GM12878 (cell line): ENCODE measurements around the gene SELENOH. TPM values are rescaled to one million over a fixed set of nuclear protein-coding genes. Genes with fewer than 3 reads are reported as not detected.
A peak's percentile ranks its signal among the peaks of the same experiment; 100 is the strongest.

Experiments used
- ATAC-seq: fragments of 200-7000 bp; cut with Tn5 transposase; 3 replicates; pipeline ENCODE4 v1.9.1; 2020; ENCODE audit warnings: mild to moderate bottlenecking, moderate library complexity
- BruUV-seq: library from RNA; stranded (reverse); fragments of 400-500 nt; replicated peaks from 2 replicates; lab custom pipeline; 2021; lab: Mats Ljungman, UMichigan
- CTCF ChIA-PET: fragments of 300-600 bp; sonication (Branson Sonifier 250); formaldehyde crosslinking; extraction: SDS; loops from one replicate; lab custom pipeline; 2021; ENCODE audit warnings: inconsistent platforms; lab: Yijun Ruan, JAX
- POLR2A ChIA-PET: fragments of 350-600 bp; formaldehyde crosslinking; extraction: SDS; loops from one replicate; lab custom pipeline; 2021; ENCODE audit warnings: inconsistent platforms; lab: Charles Lee
- RAD21 ChIA-PET: fragments of 300-600 bp; sonication (Branson Sonifier 250); formaldehyde crosslinking; loops from one replicate; lab custom pipeline; 2023; ENCODE audit warnings: antibody characterized with exemption; ENCODE audit not compliant: unreplicated experiment; lab: Charles Lee
- SMC1A ChIA-PET: fragments of 300-600 bp; sonication (Branson Sonifier 250); formaldehyde crosslinking; loops from one replicate; lab custom pipeline; 2023; ENCODE audit not compliant: unreplicated experiment, uncharacterized antibody; lab: Charles Lee
- DNase-seq: peaks from one replicate; pipeline ENCODE4 v3.0.0-alpha.2; 2011; ENCODE audit warnings: low read depth, low spot score
- FAIRE-seq: peaks from 3 replicates; lab custom pipeline; 2011; peaks lifted over from hg19 to GRCh38; lab: Jason Lieb, UNC
- H2AFZ ChIP-seq: 2 replicates; pipeline ENCODE4 v1.6.0; 2011; ENCODE audit warnings: low read depth, low read length, control low read depth; ENCODE audit not compliant: control insufficient read depth
- H3K27ac ChIP-seq: 2 replicates; pipeline ENCODE4 v1.5.1; 2011; ENCODE audit warnings: control low read depth; ENCODE audit not compliant: control insufficient read depth, insufficient read depth
- H3K27me3 ChIP-seq, 2 experiments: replicated peaks in 1 of 2; 2 replicates each; pipeline versions ENCODE4 v1.6.0 to v1.6.1; 2011; ENCODE audit warnings: low read length in 1 of 2; ENCODE audit not compliant: control insufficient read depth in 2 of 2, insufficient read depth in 2 of 2
- H3K36me3 ChIP-seq, 2 experiments: 2 replicates each; pipeline ENCODE4 v1.5.1; 2011; ENCODE audit warnings: low read length in 1 of 2; ENCODE audit not compliant: control insufficient read depth in 2 of 2, insufficient read depth in 2 of 2
- H3K4me1 ChIP-seq: 2 replicates; pipeline ENCODE4 v1.6.1; 2011; ENCODE audit warnings: mild to moderate bottlenecking, low read length, moderate library complexity, mixed read lengths; ENCODE audit not compliant: control insufficient read depth, insufficient read depth
- H3K4me2 ChIP-seq: 2 replicates; pipeline ENCODE4 v1.6.0; 2011; ENCODE audit warnings: control low read depth; ENCODE audit not compliant: control insufficient read depth, insufficient read depth
- H3K4me3 ChIP-seq: fragments of 200-600 bp; sonication (generic); 2 replicates; pipeline ENCODE4 v1.5.1; 2016
- H3K79me2 ChIP-seq: 2 replicates; pipeline ENCODE4 v1.6.0; 2011; ENCODE audit warnings: low read length; ENCODE audit not compliant: control insufficient read depth, insufficient read depth
- H3K9ac ChIP-seq: 2 replicates; pipeline ENCODE4 v1.8.0; 2011; ENCODE audit warnings: low read length, control low read depth, mixed read lengths; ENCODE audit not compliant: control insufficient read depth, insufficient read depth
- H3K9me3 ChIP-seq: replicated peaks from 3 replicates; pipeline ENCODE4 v1.5.1; 2011; ENCODE audit warnings: mild to moderate bottlenecking, low read length; ENCODE audit not compliant: control insufficient read depth, insufficient read depth
- H4K20me1 ChIP-seq: 2 replicates; pipeline ENCODE4 v1.6.0; 2011; ENCODE audit not compliant: control insufficient read depth, insufficient read depth
- BHLHE40 ChIP-seq, 2 experiments: fragments of 450-650 bp in 1 of 2; IDR thresholded peaks; 2 replicates each; pipeline ENCODE4 v1.6.1; 2011 to 2017; ENCODE audit warnings: low read depth in 2 of 2, borderline replicate concordance in 1 of 2, improper control_type of control experiment in 1 of 2, low read length in 1 of 2, mild to moderate bottlenecking in 1 of 2
- BMI1 ChIP-seq: fragments of 450-650 bp; IDR thresholded peaks from 2 replicates; pipeline ENCODE4 v1.6.1; 2016; ENCODE audit warnings: mild to moderate bottlenecking, moderate library complexity, borderline replicate concordance
- CHD1 ChIP-seq: IDR thresholded peaks from 2 replicates; pipeline ENCODE4 v1.6.1; 2012; ENCODE audit warnings: low read depth, low read length, improper control_type of control experiment
- EED ChIP-seq: sonication (generic); IDR thresholded peaks from 2 replicates; pipeline ENCODE4 v1.6.1; 2016; ENCODE audit warnings: antibody characterized with exemption, low read depth
- ESRRA ChIP-seq: IDR thresholded peaks from 2 replicates; pipeline ENCODE4 v1.6.1; 2012; ENCODE audit warnings: mild to moderate bottlenecking, low read length, improper control_type of control experiment
- HCFC1 ChIP-seq: fragments of 150-350 bp; IDR thresholded peaks from 2 replicates; pipeline ENCODE4 v1.6.1; 2014; ENCODE audit warnings: low read length
- MTA2 ChIP-seq: fragments of 450-650 bp; IDR thresholded peaks from 2 replicates; pipeline ENCODE4 v1.6.1; 2016; ENCODE audit warnings: low read depth, mild to moderate bottlenecking, moderate library complexity
- MYB ChIP-seq: fragments of 150-350 bp; IDR thresholded peaks from 2 replicates; pipeline ENCODE4 v1.6.1; 2014; ENCODE audit warnings: mild to moderate bottlenecking, low read depth, low read length, borderline replicate concordance
- NBN ChIP-seq: fragments of 450-650 bp; IDR thresholded peaks from 2 replicates; pipeline ENCODE4 v1.6.1; 2016
- NR2C1 ChIP-seq: fragments of 450-650 bp; IDR thresholded peaks from 2 replicates; pipeline ENCODE4 v1.6.1; 2017; ENCODE audit warnings: antibody characterized with exemption, mild to moderate bottlenecking, moderate library complexity
- POLR2AphosphoS5 ChIP-seq: IDR thresholded peaks from 2 replicates; pipeline ENCODE4 v1.6.1; 2011; ENCODE audit warnings: mild to moderate bottlenecking, low read length, inconsistent platforms
- RUNX3 ChIP-seq: IDR thresholded peaks from 2 replicates; pipeline ENCODE4 v1.6.1; 2012; ENCODE audit warnings: low read length, inconsistent platforms
- SP1 ChIP-seq: IDR thresholded peaks from one replicate; pipeline ENCODE4 v1.6.1; 2011; ENCODE audit warnings: low read depth, low read length
- SREBF1 ChIP-seq: IDR thresholded peaks from 2 replicates; pipeline ENCODE4 v1.6.1; 2012; ENCODE audit warnings: mild to moderate bottlenecking, low read length
- STAT1 ChIP-seq: fragments of 450-650 bp; conservative IDR thresholded peaks from 2 replicates; pipeline ENCODE4 v1.6.1; 2014; ENCODE audit warnings: antibody characterized with exemption, mild to moderate bottlenecking
- TCF7 ChIP-seq: IDR thresholded peaks from 2 replicates; pipeline ENCODE4 v1.6.1; 2014; ENCODE audit warnings: antibody characterized with exemption, borderline replicate concordance
- ZNF384 ChIP-seq: IDR thresholded peaks from 2 replicates; pipeline ENCODE4 v1.6.1; 2012; ENCODE audit warnings: low read depth, mild to moderate bottlenecking, low read length, improper control_type of control experiment, borderline replicate concordance
- ZSCAN29 ChIP-seq: fragments of 450-650 bp; IDR thresholded peaks from 2 replicates; pipeline ENCODE4 v1.6.1; 2017; ENCODE audit warnings: mild to moderate bottlenecking, moderate library complexity
- WGBS: methylation state at CpG from one replicate; pipeline ENCODE4 v1.1.6; 2016; ENCODE audit warnings: low lambda C conversion rate; ENCODE audit not compliant: insufficient replicate concordance, insufficient coverage; ENCODE audit errors: missing lambda C conversion rate; 5-methylcytosine and 5-hydroxymethylcytosine counted together
- in situ Hi-C: fragments of 300-500 bp; cut with MboI; formaldehyde crosslinking; loops from 9 replicates; pipeline ENCODE4 v1.14.3; 2018; ENCODE audit warnings: mixed read lengths
- intact Hi-C: fragments of 100-400 bp; cut with micrococcal nuclease; formaldehyde crosslinking; loops from one replicate; pipeline ENCODE4 v1.14.2; 2022; ENCODE audit not compliant: unreplicated experiment
- polyA plus RNA-seq, 11 experiments: library from polyadenylated mRNA; depleted of rRNA in 4 of 11; unstranded in 6 of 11; stranded (reverse) in 5 of 11; fragments of >200 nt; fragmentation: Nextera tagmentation in 4 of 11; fragmentation: Illumina TruSeq in 1 of 11; extraction: Ambion mirVana in 4 of 11; extraction: Trizol in 1 of 11; gene quantifications; 1 replicate in 1 of 11; 2 replicates in 10 of 11; pipeline versions ENCODE4 v1.2.1 to v1.2.3, GENCODE V29; 2011 to 2016; ENCODE audit warnings: inconsistent platforms in 2 of 11, missing spikeins in 2 of 11, low read depth in 1 of 11
- total RNA-seq, 4 experiments: library from RNA; depleted of rRNA in 3 of 4; stranded (reverse); fragments of >200 nt in 3 of 4; fragmentation: Illumina TruSeq in 1 of 4; extraction: Trizol in 1 of 4; gene quantifications; 2 replicates each; pipeline versions ENCODE4 v1.2.1 to v1.2.3, GENCODE V29; 2013 to 2021
- TF ChIP-seq, protein P1 (sequence below): IDR thresholded peaks from 2 replicates; pipeline ENCODE4 v1.6.1; 2012; ENCODE audit warnings: low read depth, low read length, improper control_type of control experiment
- TF ChIP-seq, protein P2 (sequence below): IDR thresholded peaks from 2 replicates; pipeline ENCODE4 v1.6.1; 2012; ENCODE audit warnings: improper control_type of control experiment, low read depth, low read length; ENCODE audit not compliant: insufficient replicate concordance
- TF ChIP-seq, protein P3 (sequence below): IDR thresholded peaks from 2 replicates; pipeline ENCODE4 v1.6.1; 2012; ENCODE audit warnings: low read depth, low read length, improper control_type of control experiment

Gene SELENOH
- total and polyA plus RNA-seq, 10 of the 15 experiments (the other 5 are each of a cell fraction or from before 2014, with no cell fraction given): 20.3 to 458 (median 200) TPM

DNA sequence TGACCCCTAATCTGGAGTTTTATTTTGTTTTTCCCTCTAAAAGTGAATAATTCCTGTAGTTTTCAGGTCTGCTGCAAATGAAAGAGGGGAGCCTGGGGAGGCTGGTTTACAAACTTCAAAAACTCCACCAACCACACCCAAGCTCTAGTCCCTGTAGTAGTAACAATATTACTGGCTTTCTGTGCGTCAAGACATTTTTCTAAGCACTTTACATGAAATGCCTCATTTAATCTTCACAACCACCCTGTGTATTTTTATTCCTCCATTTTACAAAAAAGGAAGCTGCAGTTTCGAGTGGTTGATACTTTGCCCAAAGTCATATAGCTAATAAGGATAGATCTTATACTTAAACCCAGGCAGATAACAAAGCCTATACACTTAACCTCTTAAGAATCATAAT is 43.8 kb downstream of the SELENOH start:
- no peak for FAIRE-seq
- Histone ChIP-seq H3K9ac (peak overlapping the region; percentile 16; the same call in 1 of the 2 replicates), H2AFZ (no peak overlapping the region), H3K4me2 (peak overlapping the region; percentile 62), H3K27ac (peak overlapping the region; percentile 73), H3K27me3 (no peaks in the 10 kb centered on the region), H4K20me1 (no peaks in the 10 kb centered on the region), H3K9me3 (no peaks in the 10 kb centered on the region), H3K4me3 (no peak overlapping the region), H3K79me2 (peaks cover 83% of the 10 kb centered on the region), H3K36me3 (0 out of 4 replicates have a peak, but pooled peaks cover 0 to 4% of the 10 kb centered on the region in 2 experiments), H3K4me1 (peaks cover 34% of the 10 kb centered on the region)
- POLR2A ChIA-PET: interaction anchor here (0.5 to 2.3 kb wide), 8 partner anchors 8 to 129 kb away, joined by 3 to 16 read pairs (median 5); partner anchors contain the start of genes CTNND1 and SELENOH
- 0% methylated on average over 2 of the region's 2 CpGs for WGBS
- SMC1A ChIA-PET: interaction anchor here (0.7 to 13.0 kb wide), 12 partner anchors 8 to 721 kb away, joined by 3 to 197 read pairs (median 5); partner anchors contain the start of genes BTBD18, CTNND1 and SELENOH
- intact Hi-C loops: loop anchor here (10.0 kb wide), 1 partner anchor 220 kb away; the partner anchor contains the start of gene UBE2L6
- peak; percentile 79 for ATAC-seq
- BruUV-seq: no TSS peak
- RAD21 ChIA-PET: interaction anchor here (0.9 to 6.2 kb wide), 6 partner anchors 11 to 43 kb away, joined by 3 to 73 read pairs (median 10); partner anchors contain the start of genes CTNND1 and SELENOH
- CTCF ChIA-PET: interaction anchor here (1.5 to 6.3 kb wide), 7 partner anchors 10 to 141 kb away, joined by 3 to 62 read pairs (median 7); partner anchors contain the start of genes BTBD18, CTNND1 and SELENOH
- in situ Hi-C loops: no loop called here
- DNase-seq: no peak
- TF ChIP-seq BMI1: no peak
- no peak for TF ChIP-seq EED
- no peak for TF ChIP-seq STAT1
- no peak for TF ChIP-seq HCFC1
- TF ChIP-seq, protein P1, sequence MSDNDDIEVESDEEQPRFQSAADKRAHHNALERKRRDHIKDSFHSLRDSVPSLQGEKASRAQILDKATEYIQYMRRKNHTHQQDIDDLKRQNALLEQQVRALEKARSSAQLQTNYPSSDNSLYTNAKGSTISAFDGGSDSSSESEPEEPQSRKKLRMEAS: no peak
- TF ChIP-seq, protein P2, sequence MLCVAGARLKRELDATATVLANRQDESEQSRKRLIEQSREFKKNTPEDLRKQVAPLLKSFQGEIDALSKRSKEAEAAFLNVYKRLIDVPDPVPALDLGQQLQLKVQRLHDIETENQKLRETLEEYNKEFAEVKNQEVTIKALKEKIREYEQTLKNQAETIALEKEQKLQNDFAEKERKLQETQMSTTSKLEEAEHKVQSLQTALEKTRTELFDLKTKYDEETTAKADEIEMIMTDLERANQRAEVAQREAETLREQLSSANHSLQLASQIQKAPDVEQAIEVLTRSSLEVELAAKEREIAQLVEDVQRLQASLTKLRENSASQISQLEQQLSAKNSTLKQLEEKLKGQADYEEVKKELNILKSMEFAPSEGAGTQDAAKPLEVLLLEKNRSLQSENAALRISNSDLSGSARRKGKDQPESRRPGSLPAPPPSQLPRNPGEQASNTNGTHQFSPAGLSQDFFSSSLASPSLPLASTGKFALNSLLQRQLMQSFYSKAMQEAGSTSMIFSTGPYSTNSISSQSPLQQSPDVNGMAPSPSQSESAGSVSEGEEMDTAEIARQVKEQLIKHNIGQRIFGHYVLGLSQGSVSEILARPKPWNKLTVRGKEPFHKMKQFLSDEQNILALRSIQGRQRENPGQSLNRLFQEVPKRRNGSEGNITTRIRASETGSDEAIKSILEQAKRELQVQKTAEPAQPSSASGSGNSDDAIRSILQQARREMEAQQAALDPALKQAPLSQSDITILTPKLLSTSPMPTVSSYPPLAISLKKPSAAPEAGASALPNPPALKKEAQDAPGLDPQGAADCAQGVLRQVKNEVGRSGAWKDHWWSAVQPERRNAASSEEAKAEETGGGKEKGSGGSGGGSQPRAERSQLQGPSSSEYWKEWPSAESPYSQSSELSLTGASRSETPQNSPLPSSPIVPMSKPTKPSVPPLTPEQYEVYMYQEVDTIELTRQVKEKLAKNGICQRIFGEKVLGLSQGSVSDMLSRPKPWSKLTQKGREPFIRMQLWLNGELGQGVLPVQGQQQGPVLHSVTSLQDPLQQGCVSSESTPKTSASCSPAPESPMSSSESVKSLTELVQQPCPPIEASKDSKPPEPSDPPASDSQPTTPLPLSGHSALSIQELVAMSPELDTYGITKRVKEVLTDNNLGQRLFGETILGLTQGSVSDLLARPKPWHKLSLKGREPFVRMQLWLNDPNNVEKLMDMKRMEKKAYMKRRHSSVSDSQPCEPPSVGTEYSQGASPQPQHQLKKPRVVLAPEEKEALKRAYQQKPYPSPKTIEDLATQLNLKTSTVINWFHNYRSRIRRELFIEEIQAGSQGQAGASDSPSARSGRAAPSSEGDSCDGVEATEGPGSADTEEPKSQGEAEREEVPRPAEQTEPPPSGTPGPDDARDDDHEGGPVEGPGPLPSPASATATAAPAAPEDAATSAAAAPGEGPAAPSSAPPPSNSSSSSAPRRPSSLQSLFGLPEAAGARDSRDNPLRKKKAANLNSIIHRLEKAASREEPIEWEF: no peak
- TF ChIP-seq MTA2: peak; percentile 78; the same call in 1 of the 2 replicates
- no peak for TF ChIP-seq ESRRA
- no peak for TF ChIP-seq NBN
- no peak for TF ChIP-seq BHLHE40 (IDR thresholded peaks at IDR 0.05; ENCODE audit: borderline replicate concordance in 1 of 2, low read depth in 2 of 2, low read length in 1 of 2)
- TF ChIP-seq NR2C1: no peak
- TF ChIP-seq TCF7: no peak
- TF ChIP-seq CHD1: no peak
- TF ChIP-seq SP1: no peak
- TF ChIP-seq POLR2AphosphoS5: no peak
- TF ChIP-seq, protein P3, sequence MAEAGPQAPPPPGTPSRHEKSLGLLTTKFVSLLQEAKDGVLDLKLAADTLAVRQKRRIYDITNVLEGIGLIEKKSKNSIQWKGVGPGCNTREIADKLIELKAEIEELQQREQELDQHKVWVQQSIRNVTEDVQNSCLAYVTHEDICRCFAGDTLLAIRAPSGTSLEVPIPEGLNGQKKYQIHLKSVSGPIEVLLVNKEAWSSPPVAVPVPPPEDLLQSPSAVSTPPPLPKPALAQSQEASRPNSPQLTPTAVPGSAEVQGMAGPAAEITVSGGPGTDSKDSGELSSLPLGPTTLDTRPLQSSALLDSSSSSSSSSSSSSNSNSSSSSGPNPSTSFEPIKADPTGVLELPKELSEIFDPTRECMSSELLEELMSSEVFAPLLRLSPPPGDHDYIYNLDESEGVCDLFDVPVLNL: no peak
- no peak for TF ChIP-seq SREBF1
- TF ChIP-seq MYB: no peak
- no peak for TF ChIP-seq ZNF384
- peak; percentile 62 for TF ChIP-seq RUNX3
- TF ChIP-seq ZSCAN29: no peak
